ENCODE results near the gene TMEM179. TPM values are rescaled to one million over a fixed set of nuclear protein-coding genes. Genes with fewer than 3 reads are reported as not detected.

Gene TMEM179
- total RNA-seq, 4 donors from 2014 or later = 2.3 TPM; not detected in 3

- no peaks in the 10 kb centered on the region for H3K27me3 ChIP-seq
- intact Hi-C loops (cut with DNase I; ENCODE audit: low total_unique reads) = no loop called here
- DNase-seq = no peak
Observed at GRCh38 chr14:104545942-104546501, 58.5 kb downstream of the TMEM179 start.

GRCh38 chr14:104545151-104545941 is 59.2 kb downstream of the TMEM179 start:
- Histone ChIP-seq H3K4me3 (no peak overlapping the region), H3K27me3 (peaks cover 0 to 4% of the 10 kb centered on the region in 2 donors), H3K4me1 (no peaks in the 10 kb centered on the region), H3K9me3 (no peaks in the 10 kb centered on the region), H3K36me3 (no peaks in the 10 kb centered on the region), H3K27ac (no peak overlapping the region)
- TF ChIP-seq CTCF (IDR thresholded peaks at IDR 0.05) = no peak
- TF ChIP-seq POLR2A (IDR thresholded peaks at IDR 0.05) = no peak
- intact Hi-C loops (cut with DNase I; ENCODE audit: low total_unique reads) = no loop called here
- DNase-seq = no peak

More at GRCh38 chr14:104545942-104546501, 58.5 kb downstream of the TMEM179 start:
- H3K4me1 ChIP-seq = no peaks in the 10 kb centered on the region
- no peaks in the 10 kb centered on the region for H3K9me3 ChIP-seq
- H3K4me3 ChIP-seq = no peak overlapping the region
- no peaks in the 10 kb centered on the region for H3K36me3 ChIP-seq
- H3K27ac ChIP-seq = no peak overlapping the region
- TF ChIP-seq CTCF (IDR thresholded peaks at IDR 0.05) (no peak), POLR2A (IDR thresholded peaks at IDR 0.05) (no peak)

GRCh38 chr14:104544362-104544961 is 60.1 kb downstream of the TMEM179 start:
- no peaks in the 10 kb centered on the region for H3K9me3 ChIP-seq
- H3K4me3 ChIP-seq = no peak overlapping the region
- no peak for DNase-seq
- H3K36me3 ChIP-seq = no peaks in the 10 kb centered on the region
- H3K27ac ChIP-seq = no peak overlapping the region
- H3K27me3 ChIP-seq = peaks cover 0 to 4% of the 10 kb centered on the region in 2 donors
- H3K4me1 ChIP-seq = no peaks in the 10 kb centered on the region
- no peak for TF ChIP-seq POLR2A (IDR thresholded peaks at IDR 0.05)
- intact Hi-C loops (cut with DNase I; ENCODE audit: low total_unique reads) = no loop called here

- TF ChIP-seq CTCF (IDR thresholded peaks at IDR 0.05) (no peak), POLR2A (IDR thresholded peaks at IDR 0.05) (no peak)
- no peaks in the 10 kb centered on the region for H3K4me1 ChIP-seq
- intact Hi-C loops (cut with DNase I; ENCODE audit: low total_unique reads) = no loop called here
- H3K4me3 ChIP-seq = no peak overlapping the region
- H3K36me3 ChIP-seq = no peaks in the 10 kb centered on the region
- H3K27me3 ChIP-seq = peaks cover 0 to 4% of the 10 kb centered on the region in 2 donors
- H3K9me3 ChIP-seq = no peaks in the 10 kb centered on the region
- DNase-seq = no peak
- H3K27ac ChIP-seq = no peak overlapping the region
Observed at GRCh38 chr14:104542871-104543830, 61.4 kb downstream of the TMEM179 start.

- H3K9me3 ChIP-seq = no peaks in the 10 kb centered on the region
- no peaks in the 10 kb centered on the region for H3K36me3 ChIP-seq
- no peaks in the 10 kb centered on the region for H3K4me1 ChIP-seq
- no peak overlapping the region for H3K27ac ChIP-seq
- TF ChIP-seq CTCF (IDR thresholded peaks at IDR 0.05) (no peak), POLR2A (IDR thresholded peaks at IDR 0.05) (no peak)
- intact Hi-C loops (cut with DNase I; ENCODE audit: low total_unique reads) = no loop called here
- no peak for DNase-seq
- H3K4me3 ChIP-seq = no peak overlapping the region
- peaks cover 0 to 4% of the 10 kb centered on the region in 2 donors for H3K27me3 ChIP-seq
Observed at GRCh38 chr14:104541905-104542465, 62.6 kb downstream of the TMEM179 start.

Measured in uterus (tissue), 4 donors.